Urinary bladder (tissue), 2 donors: ENCODE data around the gene ZNF688. TPM values are rescaled to one million over a fixed set of nuclear protein-coding genes. Genes with fewer than 3 reads are reported as not detected.

Experiments
- polyA plus RNA-seq: library from polyadenylated mRNA; stranded (reverse); fragments of 200-250 nt; gene quantifications from one replicate; pipeline ENCODE4 v1.2.3, GENCODE V29; 2013
- small RNA-seq: library from RNA; depleted of rRNA; stranded (forward); fragments of <200 nt; gene quantifications from one replicate; pipeline ENCODE3, GENCODE V24; 2014
- total RNA-seq: library from RNA; depleted of rRNA; stranded (reverse); fragments of >200 nt; gene quantifications from one replicate; pipeline ENCODE4 v1.2.3, GENCODE V29; 2014
- donor health status: healthy.

ZNF688 gene
- total and polyA plus RNA-seq, 2 donors = 10.0 to 15.6 TPM

Small RNA genes within 50 kb of the gene (small RNA-seq; reads per million reads assigned to genes)
- not detected for gene AC093249.4

Other genes starting within 250 kb of the ZNF688 start
- gene CD2BP2, start 216.4 kb downstream of the ZNF688 start, total RNA-seq = 20.0 TPM
- 50.2 TPM for gene CD2BP2, start 216.4 kb downstream of the ZNF688 start, polyA plus RNA-seq
- 18.9 TPM for gene TBC1D10B, start 201.2 kb downstream of the ZNF688 start, total RNA-seq
- gene TBC1D10B, start 201.2 kb downstream of the ZNF688 start, polyA plus RNA-seq = 29.5 TPM
- 165 TPM for gene MYL11, start 196.9 kb downstream of the ZNF688 start, total RNA-seq
- 1.4 TPM for gene MYL11, start 196.9 kb downstream of the ZNF688 start, polyA plus RNA-seq
- gene SEPTIN1, start 189.2 kb downstream of the ZNF688 start, total RNA-seq = 0.37 TPM
- 3.5 TPM for gene SEPTIN1, start 189.2 kb downstream of the ZNF688 start, polyA plus RNA-seq
- gene ZNF48, start 176.3 kb downstream of the ZNF688 start, total RNA-seq = 6.7 TPM
- 10.2 TPM for gene ZNF48, start 176.3 kb downstream of the ZNF688 start, polyA plus RNA-seq
- gene ZNF771, start 164.1 kb downstream of the ZNF688 start, total RNA-seq = 5.2 TPM
- gene ZNF771, start 164.1 kb downstream of the ZNF688 start, polyA plus RNA-seq = 18.6 TPM
- gene DCTPP1, start 141.7 kb downstream of the ZNF688 start, total RNA-seq = 8.0 TPM
- 36.7 TPM for gene DCTPP1, start 141.7 kb downstream of the ZNF688 start, polyA plus RNA-seq
- 7.1 TPM for gene SEPHS2, start 125.8 kb downstream of the ZNF688 start, total RNA-seq
- 45.8 TPM for gene SEPHS2, start 125.8 kb downstream of the ZNF688 start, polyA plus RNA-seq
- gene ITGAL, start 99.0 kb downstream of the ZNF688 start, total RNA-seq = 4.1 TPM
- 1.8 TPM for gene ITGAL, start 99.0 kb downstream of the ZNF688 start, polyA plus RNA-seq
- gene ZNF768, start 45.1 kb downstream of the ZNF688 start, total RNA-seq = 17.7 TPM
- gene ZNF768, start 45.1 kb downstream of the ZNF688 start, polyA plus RNA-seq = 50.6 TPM
- 13.3 TPM for gene ZNF747, start 36.9 kb downstream of the ZNF688 start, total RNA-seq
- 11.9 TPM for gene ZNF747, start 36.9 kb downstream of the ZNF688 start, polyA plus RNA-seq
- 5.7 TPM for gene ZNF764, start 13.3 kb downstream of the ZNF688 start, total RNA-seq
- 8.1 TPM for gene ZNF764, start 13.3 kb downstream of the ZNF688 start, polyA plus RNA-seq
- gene ZNF785, start 14.0 kb upstream of the ZNF688 start, total RNA-seq = 15.7 TPM
- gene ZNF785, start 14.0 kb upstream of the ZNF688 start, polyA plus RNA-seq = 7.5 TPM
- gene ZNF689, start 38.7 kb upstream of the ZNF688 start, total RNA-seq = 5.6 TPM
- gene ZNF689, start 38.7 kb upstream of the ZNF688 start, polyA plus RNA-seq = 8.8 TPM
- 6.9 TPM for gene PRR14, start 79.2 kb upstream of the ZNF688 start, total RNA-seq
- gene PRR14, start 79.2 kb upstream of the ZNF688 start, polyA plus RNA-seq = 55.3 TPM
- 18.8 TPM for gene FBRS, start 86.7 kb upstream of the ZNF688 start, total RNA-seq
- gene FBRS, start 86.7 kb upstream of the ZNF688 start, polyA plus RNA-seq = 52.3 TPM
- 15.0 TPM for gene SRCAP, start 127.5 kb upstream of the ZNF688 start, total RNA-seq
- 20.3 TPM for gene SRCAP, start 127.5 kb upstream of the ZNF688 start, polyA plus RNA-seq
- gene PHKG2, start 176.7 kb upstream of the ZNF688 start, total RNA-seq = 9.1 TPM
- gene PHKG2, start 176.7 kb upstream of the ZNF688 start, polyA plus RNA-seq = 28.9 TPM
- 1.3 TPM for gene CFAP119, start 190.3 kb upstream of the ZNF688 start, total RNA-seq
- 3.1 TPM for gene CFAP119, start 190.3 kb upstream of the ZNF688 start, polyA plus RNA-seq
- 47.3 TPM for gene RNF40, start 190.6 kb upstream of the ZNF688 start, total RNA-seq
- gene RNF40, start 190.6 kb upstream of the ZNF688 start, polyA plus RNA-seq = 57.6 TPM
- gene ZNF629, start 215.5 kb upstream of the ZNF688 start, total RNA-seq = 7.2 TPM
- 11.2 TPM for gene ZNF629, start 215.5 kb upstream of the ZNF688 start, polyA plus RNA-seq